Mucosa of stomach (tissue), 1 donor: Measurements from ENCODE around the gene PGF.
A peak's percentile ranks its signal among the peaks of the same experiment; 100 is the strongest.

ENCODE experiments used
- H3K27me3 ChIP-seq: one replicate; pipeline ENCODE4 v1.7.0; 2013; ENCODE audit warnings: mild to moderate bottlenecking, low read length; ENCODE audit not compliant: control insufficient read depth, insufficient read depth
- H3K36me3 ChIP-seq: one replicate; pipeline ENCODE4 v1.7.0; 2013; ENCODE audit warnings: low read length; ENCODE audit not compliant: control insufficient read depth, insufficient read depth
- H3K4me1 ChIP-seq: one replicate; pipeline ENCODE4 v1.7.0; 2013; ENCODE audit warnings: mild to moderate bottlenecking, low read length; ENCODE audit not compliant: control insufficient read depth, insufficient read depth
- H3K4me3 ChIP-seq: one replicate; pipeline ENCODE4 v1.7.0; 2013; ENCODE audit warnings: low read length
- H3K9ac ChIP-seq: one replicate; pipeline ENCODE4 v1.7.0; 2013; ENCODE audit warnings: mild to moderate bottlenecking, low read length, moderate library complexity
- H3K9me3 ChIP-seq: one replicate; pipeline ENCODE4 v1.7.0; 2013; ENCODE audit warnings: mild to moderate bottlenecking, low read length, moderate library complexity; ENCODE audit not compliant: control insufficient read depth
- donor health status: Pancreatic carcinoma.

PGF gene

DNA sequence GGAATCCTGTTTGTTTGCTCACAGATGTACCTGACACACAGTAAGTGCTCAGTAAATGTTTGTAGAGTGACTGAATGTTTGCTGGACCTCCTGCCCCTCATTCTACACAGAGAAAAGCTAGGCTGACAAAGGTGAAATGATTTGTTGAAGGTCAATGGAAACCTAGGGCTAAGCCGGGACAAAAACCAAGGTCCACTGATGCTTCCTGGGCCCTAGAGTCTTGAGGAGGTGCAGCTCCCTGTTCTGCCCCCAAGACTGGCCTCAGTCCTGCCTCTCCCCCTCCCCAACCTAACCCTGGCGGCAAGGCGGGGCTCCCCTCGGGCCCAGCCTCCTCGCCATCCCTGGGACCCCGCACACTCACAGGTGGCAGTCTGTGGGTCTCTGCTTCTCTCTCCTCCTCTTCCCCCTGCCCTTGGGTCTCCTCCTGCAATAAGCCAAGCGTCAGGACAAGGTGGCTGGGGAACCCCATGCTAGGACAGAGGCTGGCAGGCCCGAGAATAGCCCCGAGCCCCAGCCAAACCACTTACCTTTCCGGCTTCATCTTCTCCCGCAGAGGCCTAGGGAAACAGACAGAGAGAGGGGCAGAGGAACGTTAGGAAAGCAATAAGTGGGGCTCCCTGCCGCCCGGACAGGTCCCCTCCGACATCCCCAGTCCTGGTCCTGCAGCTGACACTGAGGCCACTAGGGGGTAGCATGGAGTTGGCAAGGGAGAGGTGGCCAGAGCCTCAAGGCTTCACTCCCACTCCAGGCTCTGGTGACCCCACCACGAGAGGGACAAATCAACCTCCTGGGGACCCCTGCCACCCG, 9.3 kb downstream of the PGF start:
- Histone ChIP-seq H3K27me3 (peaks cover 3% of the 10 kb centered on the region), H3K4me3 (no peak overlapping the region), H3K9me3 (no peaks in the 10 kb centered on the region), H3K4me1 (peaks cover 41% of the 10 kb centered on the region), H3K9ac (no peak overlapping the region), H3K36me3 (no peaks in the 10 kb centered on the region)

DNA sequence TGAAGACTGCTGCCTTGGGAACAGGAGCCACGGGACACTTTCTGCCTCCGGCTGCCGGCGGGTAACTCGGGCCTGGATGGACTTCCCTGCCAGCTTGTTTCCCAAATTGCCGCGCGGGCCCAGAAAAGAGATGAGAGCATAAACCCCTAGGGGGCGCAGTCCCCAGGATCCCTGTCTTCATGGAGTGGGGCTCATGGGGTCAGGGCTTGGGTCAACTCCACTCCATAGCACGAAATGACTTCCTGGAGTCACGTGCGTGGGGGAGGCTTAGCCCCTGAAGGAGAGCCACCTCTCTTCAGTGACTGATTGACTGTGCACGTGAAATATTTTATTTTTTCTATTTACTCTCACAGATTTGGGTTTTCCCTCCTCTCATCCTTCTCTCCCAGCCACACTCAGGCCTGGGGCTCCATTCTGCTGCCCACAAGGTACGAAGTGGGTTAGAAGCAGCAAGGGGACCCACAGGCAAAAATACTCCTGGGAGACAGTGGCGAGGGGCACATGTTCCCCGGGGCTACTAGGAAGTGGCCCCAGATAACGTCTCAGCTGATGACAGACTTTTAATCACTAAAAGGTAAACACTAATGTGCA, 10.0 kb downstream of the PGF start:
- no peaks in the 10 kb centered on the region for H3K36me3 ChIP-seq
- no peak overlapping the region for H3K4me3 ChIP-seq
- peaks cover 3% of the 10 kb centered on the region for H3K27me3 ChIP-seq
- H3K9me3 ChIP-seq: no peaks in the 10 kb centered on the region
- no peak overlapping the region for H3K9ac ChIP-seq
- H3K4me1 ChIP-seq: peaks cover 37% of the 10 kb centered on the region

DNA sequence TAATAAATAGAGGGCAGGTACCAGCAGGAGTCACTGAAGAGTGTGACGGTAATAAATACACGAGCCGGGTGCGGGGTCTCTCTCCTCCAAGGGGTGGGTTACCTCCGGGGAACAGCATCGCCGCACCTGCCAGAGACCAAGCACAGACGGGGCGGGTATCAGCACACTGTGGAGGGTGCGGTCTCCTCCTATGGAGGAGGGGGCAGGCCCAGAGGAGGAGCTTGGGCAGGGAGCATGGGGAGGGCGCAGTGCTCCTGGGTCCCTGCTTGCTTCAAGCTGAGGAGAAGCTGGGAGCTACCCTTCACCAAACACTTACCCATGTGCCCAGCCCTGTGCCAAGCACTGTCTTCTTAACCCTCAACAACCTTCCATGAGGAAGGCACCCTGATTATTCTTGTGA, 12.8 kb downstream of the PGF start:
- no peaks in the 10 kb centered on the region for H3K9me3 ChIP-seq
- H3K4me3 ChIP-seq: no peak overlapping the region
- H3K9ac ChIP-seq: no peak overlapping the region
- no peaks in the 10 kb centered on the region for H3K27me3 ChIP-seq
- no peaks in the 10 kb centered on the region for H3K36me3 ChIP-seq
- H3K4me1 ChIP-seq: peaks cover 42% of the 10 kb centered on the region

DNA sequence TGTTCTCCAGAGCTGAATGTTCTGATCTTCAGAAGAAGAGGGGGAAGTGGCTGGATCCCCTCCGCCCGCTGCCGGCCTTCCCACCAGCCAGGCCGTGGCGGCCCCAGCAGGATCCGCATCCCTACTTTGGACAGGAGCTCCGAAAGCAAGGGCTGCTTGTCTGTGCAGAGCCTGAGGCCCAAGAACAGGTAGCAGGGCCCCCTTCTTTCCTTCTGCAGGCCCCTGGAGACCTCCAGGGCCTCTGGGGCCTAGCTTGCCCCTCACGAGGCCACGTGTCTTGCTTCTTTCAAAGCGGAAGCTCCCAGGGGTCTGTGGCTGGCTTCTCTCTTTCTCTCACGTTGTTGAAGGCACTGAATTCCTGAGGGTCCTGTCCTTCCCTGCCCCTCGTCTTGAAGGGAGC, 13.2 kb downstream of the PGF start:
- H3K4me3 ChIP-seq: no peak overlapping the region
- peaks cover 42% of the 10 kb centered on the region for H3K4me1 ChIP-seq
- peak overlapping the region; percentile 45 for H3K9ac ChIP-seq

DNA sequence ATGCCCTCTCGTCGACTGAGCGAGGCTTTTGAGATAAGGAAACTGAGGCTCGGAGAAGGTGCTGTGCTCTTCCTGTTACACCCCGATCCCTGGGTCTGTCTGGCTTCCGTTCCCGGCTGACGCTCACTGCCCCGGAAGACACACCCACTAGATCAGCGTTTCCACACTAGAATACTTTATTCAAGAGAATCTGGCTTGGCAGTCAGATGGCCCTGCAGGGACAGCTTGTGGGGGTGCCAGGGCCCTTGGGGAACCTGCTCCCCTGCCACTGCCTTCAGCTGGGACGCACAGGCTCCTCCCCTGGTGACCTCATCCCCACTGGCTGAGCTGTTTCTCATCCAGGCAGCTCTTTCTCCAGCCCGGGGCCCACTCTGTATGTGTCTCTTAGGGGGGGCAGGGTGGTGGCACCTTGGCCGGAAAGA, 13.7 kb downstream of the PGF start:
- peak overlapping the region; percentile 5 for H3K4me3 ChIP-seq

More for the DNA sequence above, 13.2 kb downstream of the PGF start:
- Histone ChIP-seq H3K36me3 (no peaks in the 10 kb centered on the region), H3K9me3 (no peaks in the 10 kb centered on the region), H3K27me3 (no peaks in the 10 kb centered on the region)

DNA sequence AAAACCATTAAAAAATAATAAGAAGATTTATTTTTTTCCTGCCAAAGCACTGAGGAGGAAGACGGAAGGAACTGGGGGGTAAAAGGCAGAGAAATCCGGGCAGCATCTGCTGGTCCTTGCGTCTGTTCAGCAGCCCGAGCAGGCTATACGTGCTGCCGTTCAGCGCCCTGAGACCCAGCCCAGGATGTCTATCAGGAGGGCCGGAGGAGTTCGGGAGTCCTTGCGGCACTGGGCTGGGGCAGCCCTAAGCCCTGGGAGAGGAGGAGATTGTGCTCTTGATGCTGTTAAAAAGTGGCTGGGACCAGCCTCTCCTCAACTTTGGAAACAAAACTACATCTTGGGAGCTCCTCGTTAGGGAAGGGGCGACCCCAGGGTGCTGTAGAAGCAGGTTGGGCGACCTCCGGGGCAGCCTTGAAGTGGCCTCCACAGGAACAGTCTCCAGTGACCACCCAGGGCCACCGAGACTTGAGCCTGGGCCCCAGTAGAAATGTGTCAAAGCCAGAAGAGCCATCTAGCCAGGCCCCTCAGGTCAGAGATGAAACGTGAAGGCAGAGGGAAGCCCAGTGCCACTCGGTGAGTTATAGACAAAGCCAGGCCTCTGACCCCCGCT, 14.3 kb downstream of the PGF start:
- Histone ChIP-seq H3K4me3 (no peak overlapping the region), H3K4me1 (peaks cover 34% of the 10 kb centered on the region), H3K9me3 (no peaks in the 10 kb centered on the region), H3K9ac (peak overlapping the region; percentile 45), H3K36me3 (no peaks in the 10 kb centered on the region), H3K27me3 (no peaks in the 10 kb centered on the region)

More for the DNA sequence above, 13.7 kb downstream of the PGF start:
- Histone ChIP-seq H3K4me1 (peaks cover 40% of the 10 kb centered on the region), H3K9ac (peak overlapping the region; percentile 45), H3K27me3 (no peaks in the 10 kb centered on the region), H3K9me3 (no peaks in the 10 kb centered on the region), H3K36me3 (no peaks in the 10 kb centered on the region)

DNA sequence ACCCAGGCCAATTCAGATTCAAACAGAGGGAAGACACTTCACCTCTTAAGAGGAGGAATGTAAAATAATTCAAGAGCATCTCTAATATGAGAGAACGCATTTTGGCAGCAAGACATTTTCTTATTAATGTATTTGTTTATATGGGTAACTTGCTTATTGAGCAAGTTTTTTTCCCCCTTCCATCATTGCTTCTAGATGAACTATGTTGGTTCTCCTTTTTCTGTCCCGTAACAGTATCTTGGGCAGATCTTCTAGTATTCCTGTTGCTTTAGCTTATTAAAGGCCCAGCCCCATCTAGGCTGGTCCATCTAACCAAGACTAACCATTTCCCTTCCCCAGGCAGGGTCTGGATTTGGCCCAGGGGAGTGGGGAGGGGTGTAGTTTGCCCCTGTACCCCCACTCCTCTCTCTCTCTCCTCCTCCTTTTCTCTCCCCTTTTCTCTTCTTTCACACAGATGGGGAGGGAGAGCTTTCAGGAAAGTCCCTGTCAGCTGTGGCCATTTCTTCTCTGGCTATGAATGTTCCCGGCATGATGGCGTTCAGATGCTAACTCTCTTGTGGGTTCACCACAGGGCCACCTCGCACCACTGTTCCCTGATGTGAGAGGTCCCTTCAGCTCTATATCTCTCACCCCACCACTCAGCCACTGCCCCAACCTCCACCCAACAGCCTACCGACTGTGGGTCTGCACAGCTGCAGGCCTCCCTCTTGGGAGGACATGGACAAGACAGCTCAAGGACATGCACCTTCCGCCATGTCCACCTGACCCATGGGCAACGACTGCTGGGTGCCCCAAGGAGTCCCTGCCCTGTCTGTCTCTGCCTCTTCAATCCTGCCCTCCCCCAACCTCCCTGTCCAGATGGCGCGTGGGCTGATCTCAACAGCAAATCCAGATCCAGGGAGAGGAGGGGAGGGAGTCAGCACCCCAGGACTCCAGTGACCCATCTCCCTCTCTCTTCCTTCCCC, 16.6 kb downstream of the PGF start:
- Histone ChIP-seq H3K36me3 (no peaks in the 10 kb centered on the region), H3K27me3 (peaks cover 8% of the 10 kb centered on the region), H3K9ac (no peak overlapping the region), H3K4me3 (no peak overlapping the region), H3K4me1 (peaks cover 25% of the 10 kb centered on the region), H3K9me3 (no peaks in the 10 kb centered on the region)

DNA sequence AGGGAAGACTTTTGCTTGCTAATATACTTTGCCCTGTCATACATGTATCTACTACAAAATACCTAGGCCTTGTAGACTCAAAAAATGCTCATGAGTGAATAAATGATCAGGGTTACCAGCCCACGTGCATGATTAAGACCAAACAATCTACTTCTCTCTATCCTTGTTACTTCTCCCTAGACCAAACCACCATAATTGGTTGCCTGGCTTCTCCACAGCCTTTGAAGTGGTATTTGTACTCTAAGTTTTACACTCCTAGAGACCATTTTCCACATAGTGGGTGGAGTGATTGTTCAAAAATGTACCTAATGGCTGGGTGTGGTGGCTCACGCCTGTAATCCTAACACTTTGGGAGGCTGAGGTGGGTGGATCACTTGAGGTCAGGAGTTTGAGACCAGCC, 18.2 kb downstream of the PGF start:
- H3K27me3 ChIP-seq: peaks cover 8% of the 10 kb centered on the region
- H3K4me1 ChIP-seq: peaks cover 24% of the 10 kb centered on the region

DNA sequence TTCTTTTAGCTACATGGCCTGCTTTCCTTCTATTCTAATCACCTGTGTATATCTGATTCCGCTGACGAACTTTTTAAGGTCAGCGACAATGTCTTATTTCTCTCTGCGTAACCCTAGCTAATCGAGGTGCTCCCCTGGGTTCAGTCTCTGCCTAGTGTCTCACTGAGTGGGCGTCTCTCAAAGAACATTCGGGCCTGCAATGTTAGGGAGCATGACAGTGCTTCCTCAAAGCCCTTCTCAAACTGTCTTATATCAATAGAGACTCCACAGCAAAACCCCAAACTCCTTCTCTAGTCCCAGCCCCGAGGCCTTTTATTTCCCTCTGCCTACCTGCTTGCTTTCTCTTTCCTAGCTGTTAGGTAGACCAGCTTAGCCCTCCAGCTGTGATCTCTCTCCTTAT, 18.7 kb downstream of the PGF start:
- Histone ChIP-seq H3K9me3 (no peaks in the 10 kb centered on the region), H3K36me3 (no peaks in the 10 kb centered on the region), H3K27me3 (peaks cover 8% of the 10 kb centered on the region), H3K4me1 (peaks cover 20% of the 10 kb centered on the region), H3K9ac (no peak overlapping the region), H3K4me3 (no peak overlapping the region)

More for the DNA sequence above, 18.2 kb downstream of the PGF start:
- Histone ChIP-seq H3K4me3 (no peak overlapping the region), H3K9ac (no peak overlapping the region), H3K9me3 (no peaks in the 10 kb centered on the region), H3K36me3 (no peaks in the 10 kb centered on the region)

DNA sequence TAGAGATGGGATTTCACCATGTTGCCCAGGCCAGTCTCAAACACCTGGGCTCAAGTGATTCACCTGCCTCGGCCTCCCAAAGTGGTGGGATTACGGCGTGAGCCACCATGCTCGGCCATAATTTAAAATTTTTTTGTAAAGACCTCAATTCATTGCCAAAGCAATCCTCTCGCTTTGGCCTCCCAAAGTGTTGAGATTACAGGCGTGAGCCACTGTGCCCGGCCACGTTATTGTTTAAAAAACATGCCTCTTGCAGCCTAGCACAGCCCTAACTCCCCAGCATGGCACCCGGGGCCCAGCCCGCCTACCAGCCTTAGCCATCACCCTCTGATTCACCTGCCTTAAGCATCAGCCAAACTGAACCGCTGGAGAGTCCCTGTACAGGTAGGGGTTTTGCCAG, 19.2 kb downstream of the PGF start:
- Histone ChIP-seq H3K9me3 (no peaks in the 10 kb centered on the region), H3K4me3 (no peak overlapping the region), H3K4me1 (peaks cover 14% of the 10 kb centered on the region), H3K27me3 (peaks cover 10% of the 10 kb centered on the region), H3K9ac (no peak overlapping the region), H3K36me3 (no peaks in the 10 kb centered on the region)

DNA sequence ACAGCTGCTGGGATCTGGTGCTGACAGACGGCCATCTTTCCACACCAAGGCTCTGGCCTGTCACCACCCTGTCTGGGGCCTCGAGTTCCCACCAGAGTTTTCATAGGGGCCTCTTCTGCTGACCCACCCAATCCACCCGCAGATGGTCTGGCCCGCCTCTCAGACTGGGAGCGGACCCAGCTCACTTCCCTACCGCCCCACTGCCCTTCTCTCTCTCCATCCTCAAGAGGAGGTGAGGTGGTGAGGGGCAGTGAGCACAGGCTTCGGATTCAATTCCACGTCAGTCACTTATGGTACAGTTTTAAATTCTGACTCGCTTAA, 20.1 kb downstream of the PGF start:
- no peaks in the 10 kb centered on the region for H3K36me3 ChIP-seq
- H3K9ac ChIP-seq: no peak overlapping the region
- peaks cover 10% of the 10 kb centered on the region for H3K4me1 ChIP-seq
- no peaks in the 10 kb centered on the region for H3K9me3 ChIP-seq
- H3K4me3 ChIP-seq: no peak overlapping the region
- peaks cover 11% of the 10 kb centered on the region for H3K27me3 ChIP-seq
